GM23248 (cell line): Measurements from ENCODE around the gene CORO7. TPM values are rescaled to one million over a fixed set of nuclear protein-coding genes. Genes with fewer than 3 reads are reported as not detected.

Experiments
- DNase-seq: peaks from one replicate; pipeline ENCODE4 v3.0.0-alpha.2; 2015
- H2AFZ ChIP-seq: fragments of 200-600 bp; sonication (generic); 2 replicates; pipeline ENCODE4 v1.6.1; 2016; ENCODE audit warnings: antibody characterized with exemption
- H3F3A ChIP-seq: fragments of 200-600 bp; sonication (generic); 2 replicates; pipeline ENCODE4 v1.6.1; 2016; ENCODE audit warnings: mild to moderate bottlenecking, antibody characterized with exemption, mixed run types; ENCODE audit not compliant: insufficient read depth
- H3K27ac ChIP-seq: fragments of 200-600 bp; sonication (generic); 2 replicates; pipeline ENCODE4 v1.5.1; 2016; ENCODE audit warnings: mild to moderate bottlenecking
- H3K27me3 ChIP-seq: fragments of 200-600 bp; sonication (generic); replicated peaks from 2 replicates; pipeline ENCODE4 v1.6.1; 2016; ENCODE audit warnings: mild to moderate bottlenecking; ENCODE audit not compliant: insufficient read depth
- H3K36me3 ChIP-seq: fragments of 200-600 bp; sonication (generic); 2 replicates; pipeline ENCODE4 v1.6.1; 2016; ENCODE audit warnings: low read depth, mild to moderate bottlenecking
- H3K4me1 ChIP-seq: fragments of 200-600 bp; sonication (generic); 2 replicates; pipeline ENCODE4 v1.6.1; 2016; ENCODE audit warnings: mild to moderate bottlenecking; ENCODE audit not compliant: insufficient read depth
- H3K4me2 ChIP-seq: fragments of 200-600 bp; sonication (generic); one replicate; pipeline ENCODE4 v1.6.1; 2016; ENCODE audit warnings: mild to moderate bottlenecking; ENCODE audit not compliant: unreplicated experiment
- H3K4me3 ChIP-seq: fragments of 200-600 bp; sonication (generic); 2 replicates; pipeline ENCODE4 v1.5.1; 2016; ENCODE audit warnings: mild to moderate bottlenecking
- H3K79me2 ChIP-seq: fragments of 200-600 bp; sonication (generic); 2 replicates; pipeline ENCODE4 v1.6.1; 2016; ENCODE audit warnings: mild to moderate bottlenecking; ENCODE audit not compliant: insufficient read depth
- H3K9ac ChIP-seq: fragments of 200-600 bp; sonication (generic); 2 replicates; pipeline ENCODE4 v1.6.1; 2016; ENCODE audit warnings: mild to moderate bottlenecking
- H3K9me2 ChIP-seq: fragments of 200-600 bp; sonication (generic); 2 replicates; pipeline ENCODE4 v1.6.1; 2016; ENCODE audit warnings: mixed run types, mild to moderate bottlenecking, moderate library complexity; ENCODE audit not compliant: insufficient read depth
- H3K9me3 ChIP-seq: fragments of 200-600 bp; sonication (generic); one replicate; pipeline ENCODE4 v1.6.1; 2017; ENCODE audit warnings: low read depth
- H4K20me1 ChIP-seq: fragments of 200-600 bp; sonication (generic); 2 replicates; pipeline ENCODE4 v1.6.0; 2016; ENCODE audit not compliant: insufficient read depth
- EZH2 ChIP-seq: fragments of 200-600 bp; sonication (generic); IDR thresholded peaks from 2 replicates; pipeline ENCODE4 v1.6.1; 2018; ENCODE audit warnings: antibody characterized with exemption, mild to moderate bottlenecking; ENCODE audit not compliant: insufficient read depth, poor library complexity, severe bottlenecking
- EZH2phosphoT487 ChIP-seq: fragments of 200-600 bp; sonication (generic); IDR thresholded peaks from 2 replicates; pipeline ENCODE4 v1.6.1; 2018; ENCODE audit warnings: antibody characterized with exemption, moderate library complexity, mild to moderate bottlenecking, low read depth; ENCODE audit not compliant: insufficient read depth
- WGBS, 2 experiments: methylation state at CpG; one replicate each; pipeline ENCODE4 v1.1.6; 2015 to 2017; ENCODE audit warnings: low lambda C conversion rate in 2 of 2, low coverage in 1 of 2; ENCODE audit errors: missing lambda C conversion rate in 2 of 2; 5-methylcytosine and 5-hydroxymethylcytosine counted together
- in situ Hi-C: fragments of 300-500 bp; cut with MboI; formaldehyde crosslinking; loops from 2 replicates; pipeline ENCODE4 v1.15.0; 2020
- polyA plus RNA-seq: library from polyadenylated mRNA; unstranded; fragments of >200 nt; fragmentation: Nextera tagmentation; extraction: Ambion mirVana; gene quantifications from 2 replicates; pipeline ENCODE4 v1.2.1, GENCODE V29; 2016
- total RNA-seq: library from RNA; depleted of rRNA; stranded (reverse); fragments of >200 nt; shearing (Covaris generic); gene quantifications from 2 replicates; pipeline ENCODE4 v1.2.3, GENCODE V29; 2014

The CORO7 gene
- total and polyA plus RNA-seq, 2 experiments from 2014 or later: 7.3 to 13.2 TPM

GRCh38 chr16:4332623-4333307 lies 83.6 kb downstream of the CORO7 start:
- Histone ChIP-seq H3K4me3 (no peak overlapping the region), H3K36me3 (no peaks in the 10 kb centered on the region), H3K27ac (no peak overlapping the region), H3K4me1 (peaks cover 8% of the 10 kb centered on the region; the same call in 1 of the 2 replicates), H3F3A (peaks cover 7% of the 10 kb centered on the region), H3K9me3 (no peaks in the 10 kb centered on the region), H3K27me3 (no peaks in the 10 kb centered on the region), H3K9me2 (no peaks in the 10 kb centered on the region), H2AFZ (no peak overlapping the region), H3K79me2 (peaks cover 45% of the 10 kb centered on the region), H3K9ac (no peak overlapping the region), H4K20me1 (no peaks in the 10 kb centered on the region), H3K4me2 (no peak overlapping the region)
- 84 to 89% methylated on average over 18 to 19 of the region's 19 CpGs for WGBS, 2 experiments
- no peak for TF ChIP-seq EZH2phosphoT487
- no peak for TF ChIP-seq EZH2
- no peak for DNase-seq
- in situ Hi-C loops: loop anchor here (5.0 kb wide), 1 partner anchor 45 kb away; no protein-coding TSS in a partner anchor

- peaks cover 50% of the 10 kb centered on the region for H3K79me2 ChIP-seq
- H4K20me1 ChIP-seq: no peaks in the 10 kb centered on the region
- no peaks in the 10 kb centered on the region for H3K27me3 ChIP-seq
- H3K4me3 ChIP-seq: no peak overlapping the region
- H3K36me3 ChIP-seq: no peaks in the 10 kb centered on the region
- H3K9me2 ChIP-seq: no peaks in the 10 kb centered on the region
- in situ Hi-C loops: loop anchor here (5.0 kb wide), 1 partner anchor 45 kb away; no protein-coding TSS in a partner anchor
- H3K4me1 ChIP-seq: peaks cover 8% of the 10 kb centered on the region; the same call in 1 of the 2 replicates
- H3K27ac ChIP-seq: no peak overlapping the region
- H3K9me3 ChIP-seq: no peaks in the 10 kb centered on the region
- H3K9ac ChIP-seq: no peak overlapping the region
- peaks cover 7% of the 10 kb centered on the region for H3F3A ChIP-seq
- no peak overlapping the region for H3K4me2 ChIP-seq
- WGBS, 2 experiments: 91 to 94% methylated on average over 13 to 14 of the region's 14 CpGs
- TF ChIP-seq EZH2 (no peak), EZH2phosphoT487 (no peak)
- H2AFZ ChIP-seq: no peak overlapping the region
- no peak for DNase-seq
Observed at GRCh38 chr16:4332083-4332482, 84.3 kb downstream of the CORO7 start.

- Histone ChIP-seq H3K4me3 (no peak overlapping the region), H3K36me3 (no peaks in the 10 kb centered on the region), H4K20me1 (no peaks in the 10 kb centered on the region; the same call in 1 of the 2 replicates), H3K27ac (no peak overlapping the region), H3K4me1 (peaks cover 8% of the 10 kb centered on the region; the same call in 1 of the 2 replicates), H3K4me2 (no peak overlapping the region), H3K9me2 (no peaks in the 10 kb centered on the region), H3K27me3 (no peaks in the 10 kb centered on the region), H2AFZ (no peak overlapping the region), H3K79me2 (peaks cover 67% of the 10 kb centered on the region), H3K9me3 (no peaks in the 10 kb centered on the region), H3K9ac (no peak overlapping the region), H3F3A (peaks cover 7% of the 10 kb centered on the region)
- in situ Hi-C loops: loop anchor here (5.0 kb wide), 1 partner anchor 43 kb away; no protein-coding TSS in a partner anchor
- 45 to 52% methylated on average over 14 of the region's 14 CpGs for WGBS, 2 experiments
- DNase-seq: peak; percentile 81
- TF ChIP-seq EZH2phosphoT487: no peak
- no peak for TF ChIP-seq EZH2
Observed at GRCh38 chr16:4330277-4330874, 86.0 kb downstream of the CORO7 start.

- Histone ChIP-seq H3K9me2 (no peaks in the 10 kb centered on the region), H3K9ac (peak overlapping the region; percentile 79), H3K4me3 (no peak overlapping the region), H3K79me2 (peaks cover 80% of the 10 kb centered on the region), H3K36me3 (no peaks in the 10 kb centered on the region), H4K20me1 (no peaks in the 10 kb centered on the region; the same call in 1 of the 2 replicates), H3K9me3 (no peaks in the 10 kb centered on the region), H2AFZ (no peak overlapping the region), H3K27me3 (no peaks in the 10 kb centered on the region), H3K4me1 (peaks cover 8% of the 10 kb centered on the region; the same call in 1 of the 2 replicates), H3K27ac (no peak overlapping the region), H3K4me2 (peak overlapping the region; percentile 69), H3F3A (peaks cover 7% of the 10 kb centered on the region)
- in situ Hi-C loops: loop anchor here (10.0 kb wide), 1 partner anchor 124 kb away; no protein-coding TSS in a partner anchor
- 75 to 77% methylated on average over 16 to 17 of the region's 17 CpGs for WGBS, 2 experiments
- DNase-seq: no peak
- TF ChIP-seq EZH2 (no peak), EZH2phosphoT487 (no peak)
Observed at GRCh38 chr16:4328782-4329775, 87.3 kb downstream of the CORO7 start.
